ENCODE results near the gene SPATA6L. TPM values are rescaled to one million over a fixed set of nuclear protein-coding genes. Genes with fewer than 3 reads are reported as not detected.

SPATA6L gene
- total RNA-seq, 1 experiment from 2014 or later: 0.57 TPM

DNA sequence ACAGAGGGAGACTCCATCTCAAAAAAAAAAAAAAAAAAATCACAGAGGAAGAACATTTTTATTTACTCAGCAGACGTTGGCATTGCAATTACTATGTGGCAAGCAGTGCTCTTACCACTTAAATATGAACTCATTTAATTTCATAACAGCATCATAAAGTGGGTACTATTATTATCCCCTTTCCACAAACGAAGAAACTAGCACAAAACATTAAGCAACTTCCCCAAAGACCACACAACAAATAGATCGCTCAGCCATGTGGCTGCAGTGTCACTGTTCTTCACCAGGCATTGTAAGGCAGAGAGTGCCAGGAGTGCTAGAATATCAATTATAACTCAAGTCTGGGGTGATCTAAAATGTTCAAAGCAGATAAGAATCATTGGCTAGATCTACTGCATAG, 74.0 kb downstream of the SPATA6L start:
- H3K27me3 ChIP-seq (ENCODE audit: insufficient read depth, low read length): no peaks in the 10 kb centered on the region
- no TSS peak for BruUV-seq (replicated peaks)
- intact Hi-C loops (cut with micrococcal nuclease): no loop called here
- no peak for ATAC-seq
- no peaks in the 10 kb centered on the region for H3K9me3 ChIP-seq (ENCODE audit: control insufficient read depth in 1 of 2, insufficient read depth in 1 of 2, low read depth in 1 of 2, low read length in 2 of 2)
- no peaks in the 10 kb centered on the region for H3K9me2 ChIP-seq (ENCODE audit: insufficient read depth)
- no peaks in the 10 kb centered on the region for H3K36me3 ChIP-seq (ENCODE audit: control insufficient read depth in 1 of 2, insufficient read depth in 2 of 2, low read length in 2 of 2)
- no peak overlapping the region for H3K4me3 ChIP-seq (replicated peaks in 1 of 2; ENCODE audit: low read depth in 1 of 2, low read length in 2 of 2)
- TF ChIP-seq TCF7L2 (IDR thresholded peaks at IDR 0.05; ENCODE audit: borderline replicate concordance, extremely low read depth, insufficient read depth, insufficient read length) (no peak), EZH2phosphoT487 (IDR thresholded peaks at IDR 0.05; ENCODE audit: borderline replicate concordance) (no peak), JUND (IDR thresholded peaks at IDR 0.05) (no peak), POLR2A (IDR thresholded peaks at IDR 0.05; ENCODE audit: borderline replicate concordance, extremely low read depth, insufficient read depth, insufficient read length) (no peak), CTCF (IDR thresholded peaks at IDR 0.05 in 2 of 3, conservative IDR thresholded peaks at IDR 0.05 in 1 of 3; ENCODE audit: borderline replicate concordance in 1 of 3, insufficient read depth in 1 of 3, low read depth in 2 of 3, low read length in 2 of 3) (no peak), YY1 (IDR thresholded peaks at IDR 0.05; ENCODE audit: extremely low read depth, insufficient replicate concordance, low read depth, low read length) (no peak), SP1 (IDR thresholded peaks at IDR 0.05; ENCODE audit: low read depth) (no peak), ZFX (IDR thresholded peaks at IDR 0.05) (no peak)
- TF ChIP-seq, protein P1, sequence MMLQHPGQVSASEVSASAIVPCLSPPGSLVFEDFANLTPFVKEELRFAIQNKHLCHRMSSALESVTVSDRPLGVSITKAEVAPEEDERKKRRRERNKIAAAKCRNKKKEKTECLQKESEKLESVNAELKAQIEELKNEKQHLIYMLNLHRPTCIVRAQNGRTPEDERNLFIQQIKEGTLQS (IDR thresholded peaks at IDR 0.05): no peak
- TF ChIP-seq, protein P2, sequence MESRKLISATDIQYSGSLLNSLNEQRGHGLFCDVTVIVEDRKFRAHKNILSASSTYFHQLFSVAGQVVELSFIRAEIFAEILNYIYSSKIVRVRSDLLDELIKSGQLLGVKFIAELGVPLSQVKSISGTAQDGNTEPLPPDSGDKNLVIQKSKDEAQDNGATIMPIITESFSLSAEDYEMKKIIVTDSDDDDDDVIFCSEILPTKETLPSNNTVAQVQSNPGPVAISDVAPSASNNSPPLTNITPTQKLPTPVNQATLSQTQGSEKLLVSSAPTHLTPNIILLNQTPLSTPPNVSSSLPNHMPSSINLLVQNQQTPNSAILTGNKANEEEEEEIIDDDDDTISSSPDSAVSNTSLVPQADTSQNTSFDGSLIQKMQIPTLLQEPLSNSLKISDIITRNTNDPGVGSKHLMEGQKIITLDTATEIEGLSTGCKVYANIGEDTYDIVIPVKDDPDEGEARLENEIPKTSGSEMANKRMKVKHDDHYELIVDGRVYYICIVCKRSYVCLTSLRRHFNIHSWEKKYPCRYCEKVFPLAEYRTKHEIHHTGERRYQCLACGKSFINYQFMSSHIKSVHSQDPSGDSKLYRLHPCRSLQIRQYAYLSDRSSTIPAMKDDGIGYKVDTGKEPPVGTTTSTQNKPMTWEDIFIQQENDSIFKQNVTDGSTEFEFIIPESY (IDR thresholded peaks at IDR 0.05; ENCODE audit: extremely low read depth, insufficient replicate concordance, low read length): no peak
- ChIA-PET CTCF (no interaction called here), RAD21 (ENCODE audit: low non-redundant PET in 1 of 2, low total read pairs in 2 of 2, uncharacterized antibody in 2 of 2, unreplicated experiment in 2 of 2) (no interaction called here), POLR2A (no interaction called here)
- no peak overlapping the region for H3K9ac ChIP-seq (ENCODE audit: low read length)
- no peaks in the 10 kb centered on the region for H3K79me2 ChIP-seq (ENCODE audit: insufficient read depth, low read length)
- no peak overlapping the region for H3K4me2 ChIP-seq (ENCODE audit: low read length)
- H3K4me1 ChIP-seq (ENCODE audit: control insufficient read depth in 1 of 2, insufficient read depth in 2 of 2, low read length in 2 of 2): no peaks in the 10 kb centered on the region
- no peaks in the 10 kb centered on the region for H4K20me1 ChIP-seq (ENCODE audit: insufficient read depth)
- H3K27ac ChIP-seq (ENCODE audit: low read depth, low read length): no peak overlapping the region
- no peak for DNase-seq (ENCODE audit: low read depth, low spot score)
- no peak overlapping the region for H2AFZ ChIP-seq (ENCODE audit: low read depth, low read length, poor library complexity, severe bottlenecking)

Data from HCT116 (cell line).